Stimulated activated CD8-positive, alpha-beta memory T cell treated with anti-CD3 and anti-CD28 coated beads, Interleukin-15, amount 100 ng/mL, for 4 hours (primary cell): ENCODE measurements around the gene PPP1R18.
A peak's percentile ranks its signal among the peaks of the same experiment; 100 is the strongest.
"Not testable (repeated sequence)": the region's sequence is repeated elsewhere in the genome, so short reads cannot be mapped to it uniquely, and the experiment has no call there.

ENCODE experiments used
- DNase-seq, 2 donors: peaks; one replicate each; pipeline ENCODE4 v3.0.0-alpha.2; 2020; ENCODE audit warnings: low read depth in 2 of 2

Gene PPP1R18

DNA sequence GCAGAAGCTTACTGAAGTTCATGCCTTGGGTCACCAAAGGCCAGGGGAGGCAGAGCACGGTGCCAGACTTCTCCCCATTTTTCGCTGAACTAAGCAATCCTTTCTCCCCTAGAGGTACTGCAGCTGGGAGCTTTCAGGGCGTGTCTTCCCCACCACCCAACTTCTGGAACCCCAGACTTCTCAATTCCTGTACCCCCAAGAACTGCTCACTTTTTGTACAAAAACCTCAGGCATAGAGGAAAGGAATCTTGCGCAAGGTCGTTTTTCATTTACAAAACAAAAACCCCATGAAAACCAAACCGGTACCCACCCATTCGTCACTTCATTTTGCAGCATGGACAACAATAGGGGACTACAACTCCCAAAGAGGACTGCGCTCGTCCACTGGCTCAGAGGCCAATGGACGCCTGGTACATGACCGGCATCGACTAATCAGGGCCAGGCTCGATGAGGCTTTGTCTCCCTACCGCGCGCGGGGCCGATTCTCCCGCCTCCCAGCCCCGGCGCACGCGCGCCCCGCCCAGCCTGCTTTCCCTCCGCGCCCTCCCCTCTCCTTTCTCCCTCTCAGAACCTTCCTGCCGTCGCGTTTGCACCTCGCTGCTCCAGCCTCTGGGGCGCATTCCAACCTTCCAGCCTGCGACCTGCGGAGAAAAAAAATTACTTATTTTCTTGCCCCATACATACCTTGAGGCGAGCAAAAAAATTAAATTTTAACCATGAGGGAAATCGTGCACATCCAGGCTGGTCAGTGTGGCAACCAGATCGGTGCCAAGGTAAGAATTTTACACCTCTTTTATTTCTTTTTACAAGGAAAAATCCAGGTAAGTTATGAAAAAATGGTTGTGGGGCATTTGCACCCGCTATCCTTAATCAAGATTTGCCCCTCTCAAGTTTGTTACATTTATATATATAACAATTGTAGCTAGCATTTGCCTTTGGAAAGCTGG, 33.6 kb upstream of the PPP1R18 start, which contains the start of gene TUBB:
TUBB (plus strand) TSS at position 562 of the 947 bp plus-strand sequence; CDS start at position 717, 155 bp downstream.
- peak; percentile 89 for DNase-seq

- DNase-seq = no peak
Measured at GRCh38 chr6:30719356-30719755, 32.9 kb upstream of the PPP1R18 start.

DNA sequence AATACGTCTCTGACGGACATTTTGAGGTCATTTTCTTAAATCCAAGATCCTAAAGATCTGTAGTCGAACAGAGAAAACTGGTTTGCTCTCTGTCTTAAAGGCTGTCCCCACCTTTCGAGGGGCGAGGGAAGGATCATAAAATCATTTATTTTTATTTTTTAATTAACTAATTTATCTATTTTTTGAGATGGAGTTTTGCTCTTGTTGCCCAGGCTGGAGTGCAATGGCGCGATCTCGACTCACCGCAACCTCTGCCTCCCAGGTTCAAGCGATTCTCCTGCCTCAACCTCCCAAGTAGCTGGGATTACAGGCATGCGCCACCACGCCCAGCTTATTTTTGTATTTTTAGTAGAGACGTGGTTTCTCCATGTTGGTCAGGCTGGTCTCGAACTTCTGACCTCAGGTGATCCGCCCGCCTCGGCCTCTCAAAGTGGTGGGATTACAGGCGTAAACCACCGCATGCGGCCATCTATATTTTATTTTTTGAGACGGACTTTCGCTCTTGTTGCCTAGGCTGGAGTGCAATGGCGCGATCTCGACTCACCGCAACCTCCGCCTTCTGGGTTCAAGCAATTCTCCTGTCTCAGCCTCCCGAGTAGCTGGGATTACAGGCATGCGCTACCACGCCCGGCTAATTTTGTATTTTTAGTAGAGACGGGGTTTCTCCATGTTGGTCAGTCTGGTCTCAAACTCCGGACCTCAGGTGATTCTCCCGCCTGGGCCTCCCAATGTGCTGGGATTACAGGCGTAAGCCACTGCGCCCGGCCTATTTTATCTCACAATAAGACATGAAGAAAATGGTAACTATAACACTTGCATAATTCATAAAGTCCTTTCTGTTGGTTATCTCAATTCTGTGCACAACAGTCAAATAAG, 31.6 kb upstream of the PPP1R18 start:
- DNase-seq = not testable (repeated sequence)

GRCh38 chr6:30717129-30717844, 30.8 kb upstream of the PPP1R18 start, which contains the start of gene MDC1:
Gene MDC1 (minus strand): TSS chr6:30717281. CDS start chr6:30715175, 2,106 bp downstream.
- peak; percentile 99 for DNase-seq

DNA sequence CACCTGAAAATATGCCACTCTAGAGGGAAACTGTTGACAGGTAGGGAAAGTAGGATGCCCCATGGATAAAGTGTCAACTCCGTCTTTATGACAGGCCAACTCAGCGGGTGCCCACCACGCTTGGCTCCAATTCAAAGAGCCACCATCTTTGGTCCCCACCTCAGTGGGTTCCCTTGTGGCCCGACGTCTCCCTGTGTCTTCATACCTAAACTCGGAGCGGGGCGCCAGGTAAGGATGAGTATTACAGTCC, 30.4 kb upstream of the PPP1R18 start:
- DNase-seq = no peak

GRCh38 chr6:30714263-30714662, 27.8 kb upstream of the PPP1R18 start:
- no peak for DNase-seq

DNA sequence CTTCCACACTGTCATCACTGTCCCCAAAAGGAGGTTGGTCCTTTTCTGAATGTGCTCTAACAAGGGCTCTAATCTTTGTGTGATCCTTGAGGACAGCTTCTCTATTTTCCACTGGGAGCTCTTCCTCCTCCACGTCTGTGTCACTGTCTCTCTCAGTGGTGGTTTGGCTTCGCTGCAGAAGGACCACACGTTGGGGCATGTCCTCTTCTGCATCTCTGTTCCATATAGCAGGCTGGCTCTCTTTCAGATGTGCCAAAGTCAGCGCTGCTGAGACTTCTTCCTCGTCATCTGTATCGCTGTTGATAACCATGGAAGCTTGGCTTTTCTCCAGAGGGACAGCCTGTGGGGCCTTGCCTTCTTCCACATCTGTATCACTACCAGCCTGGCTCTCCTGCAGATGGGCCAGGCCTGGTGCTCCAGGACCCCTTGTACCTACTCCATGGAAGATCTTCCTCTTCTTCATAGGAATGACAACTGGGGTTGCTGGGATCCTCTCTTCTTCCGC, 26.0 kb upstream of the PPP1R18 start:
- no peak for DNase-seq

DNA sequence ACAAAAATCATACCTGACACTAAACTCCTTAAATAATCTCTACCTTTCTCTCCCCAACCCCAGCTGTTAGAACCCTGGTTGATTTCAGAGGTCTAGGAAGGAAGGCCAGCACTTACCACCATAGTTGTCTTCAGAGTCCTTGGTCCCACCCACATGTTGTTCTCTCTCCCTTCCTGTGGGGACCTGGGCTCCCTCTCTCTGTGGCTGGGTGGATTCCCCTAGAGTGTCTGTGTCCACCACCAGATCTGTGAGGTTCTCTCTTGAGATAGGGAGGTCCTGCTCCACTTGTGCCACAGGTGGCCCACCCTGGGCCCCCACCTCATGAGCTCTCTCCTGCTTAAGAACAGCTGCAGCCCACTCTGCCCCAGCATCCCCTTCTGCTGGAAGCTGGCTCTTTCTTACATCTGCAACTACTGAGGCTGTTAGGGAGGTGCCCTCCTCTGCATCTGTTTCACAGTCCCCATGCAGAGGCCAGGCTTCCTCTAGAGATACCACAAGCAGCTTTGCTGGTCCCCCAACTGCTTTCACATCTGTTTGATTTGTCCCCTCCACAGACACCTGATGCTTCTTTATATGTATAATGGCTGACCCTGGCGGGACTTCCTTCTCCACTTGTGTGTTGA, 25.4 kb upstream of the PPP1R18 start:
- DNase-seq = no peak

- DNase-seq = no peak
Measured at GRCh38 chr6:30709101-30709868, 22.8 kb upstream of the PPP1R18 start.

DNA sequence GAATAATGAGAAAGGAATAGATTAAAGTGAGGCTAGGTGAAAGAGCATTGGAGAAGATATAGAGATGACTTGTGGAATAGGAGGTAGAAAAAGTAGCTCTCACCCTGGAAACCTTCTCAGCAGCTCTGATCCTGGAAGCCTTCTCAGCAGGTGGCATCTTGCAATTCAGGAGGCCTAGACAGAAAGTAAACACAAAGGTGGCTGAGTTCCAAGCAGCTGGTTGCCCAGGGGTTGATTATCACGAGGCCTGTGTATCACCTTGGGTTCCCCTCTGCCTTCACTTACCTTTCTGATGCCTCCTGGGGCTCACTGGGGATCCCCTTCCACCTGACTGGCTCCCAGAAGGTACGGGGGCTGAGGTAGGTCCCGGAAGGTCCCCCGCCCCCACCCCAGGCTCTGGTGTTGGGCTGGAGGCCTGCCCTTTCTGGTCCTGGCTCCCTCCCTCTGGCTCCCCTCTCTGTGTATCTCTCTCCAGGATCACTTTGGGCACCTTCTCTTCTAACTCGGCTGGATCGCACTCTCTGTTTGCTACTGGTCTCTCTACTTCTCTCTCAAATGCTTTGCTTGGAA, 20.9 kb upstream of the PPP1R18 start:
- DNase-seq = no peak

GRCh38 chr6:30705620-30706019, 19.2 kb upstream of the PPP1R18 start:
- no peak for DNase-seq

GRCh38 chr6:30703821-30704220, 17.4 kb upstream of the PPP1R18 start:
- DNase-seq = no peak

DNA sequence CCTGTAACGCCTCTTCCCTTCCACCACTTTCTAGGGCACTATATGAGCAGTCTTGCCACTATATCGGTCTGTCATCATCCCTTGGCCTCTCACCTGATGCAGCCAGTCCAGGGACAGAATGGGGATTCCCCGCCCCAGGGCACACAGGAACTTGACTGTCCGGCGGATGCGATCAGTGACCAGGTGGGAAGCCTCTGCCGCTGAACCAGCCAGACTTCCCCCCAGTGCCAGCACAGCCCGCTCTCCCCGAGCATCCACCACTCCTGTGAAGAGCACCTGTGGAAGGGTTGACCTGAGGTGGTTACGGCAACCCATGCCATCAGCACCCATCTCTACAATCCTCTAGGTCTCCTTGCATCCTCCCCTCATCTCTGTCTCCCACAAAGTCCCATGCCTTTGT, 16.6 kb upstream of the PPP1R18 start:
- no peak for DNase-seq

DNA sequence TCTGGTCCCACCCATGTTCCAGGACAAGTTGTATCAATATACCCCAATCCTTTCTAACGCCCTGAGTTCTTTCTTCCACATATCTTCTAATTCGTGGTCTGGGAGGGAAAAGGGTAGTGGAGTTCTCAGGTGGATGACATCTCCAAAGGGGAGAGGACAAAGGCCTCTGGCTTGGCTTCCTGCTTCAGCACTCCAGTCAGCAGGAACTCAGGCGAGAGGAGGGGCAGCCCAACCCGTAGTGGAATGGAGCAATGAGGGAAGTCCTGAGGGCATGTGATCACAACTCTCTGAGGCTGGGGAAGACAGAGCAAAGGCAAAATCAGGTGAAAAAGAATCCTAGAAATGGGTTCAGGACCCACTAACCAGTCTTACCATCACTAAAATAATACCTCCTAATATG, 13.9 kb upstream of the PPP1R18 start:
- no peak for DNase-seq

GRCh38 chr6:30696432-30696831, 10.0 kb upstream of the PPP1R18 start:
- no peak for DNase-seq

- DNase-seq = no peak
Measured at GRCh38 chr6:30691208-30691847, 4.9 kb upstream of the PPP1R18 start.

GRCh38 chr6:30690403-30691207, 4.2 kb upstream of the PPP1R18 start, which contains the start of gene NRM:
Gene NRM (minus strand): TSS chr6:30690984. CDS start chr6:30690974, 10 bp downstream.
- peak; percentile 36 to 47 for DNase-seq

GRCh38 chr6:30689985-30690384, 3.5 kb upstream of the PPP1R18 start:
- no peak for DNase-seq
